K562 (cell line): ENCODE measurements around the gene ZBTB9. TPM values are rescaled to one million over a fixed set of nuclear protein-coding genes. Genes with fewer than 3 reads are reported as not detected.

ENCODE experiments used
- BRF1 ChIP-seq: IDR thresholded peaks from 3 replicates; pipeline ENCODE4 v1.6.1; 2011; ENCODE audit warnings: borderline replicate concordance, mild to moderate bottlenecking; ENCODE audit not compliant: insufficient read length; ENCODE audit errors: extremely low read depth
- ELF2 ChIP-seq: fragments of 250-450 bp; sonication (Bioruptor Pico); IDR thresholded peaks from 2 replicates; pipeline ENCODE4 v1.5.0; 2021; ENCODE audit warnings: mild to moderate bottlenecking
- FOXJ3 ChIP-seq: sonication (generic); formaldehyde crosslinking; IDR thresholded peaks from 2 replicates; pipeline ENCODE4 v1.4.0; 2020; ENCODE audit warnings: mild to moderate bottlenecking, missing genetic modification reagents
- FOXK1 ChIP-seq: sonication (generic); formaldehyde crosslinking; IDR thresholded peaks from 2 replicates; pipeline ENCODE4 v1.8.0; 2022; ENCODE audit warnings: missing genetic modification reagents, mild to moderate bottlenecking, borderline replicate concordance
- HDGF ChIP-seq: fragments of 450-650 bp; IDR thresholded peaks from 2 replicates; pipeline ENCODE4 v1.6.1; 2016
- HMG20A ChIP-seq: fragments of 450-650 bp; formaldehyde crosslinking; conservative IDR thresholded peaks from 2 replicates; pipeline ENCODE4 v1.4.0; 2020; ENCODE audit warnings: mild to moderate bottlenecking, mixed read lengths
- JUND ChIP-seq, 2 experiments: IDR thresholded peaks; 2 replicates in 1 of 2; 3 replicates in 1 of 2; pipeline ENCODE4 v1.6.1; 2011; ENCODE audit warnings: borderline replicate concordance in 2 of 2, low read depth in 2 of 2, low read length in 2 of 2, improper control_type of control experiment in 1 of 2, missing biosample characterization in 1 of 2, missing genetic modification characterization in 1 of 2, missing genetic modification reagents in 1 of 2
- MAFG ChIP-seq: fragments of 450-650 bp; conservative IDR thresholded peaks from 2 replicates; pipeline ENCODE4 v1.6.1; 2016; ENCODE audit warnings: missing genetic modification characterization, missing compliant biosample characterization
- MIER1 ChIP-seq: fragments of 450-650 bp; IDR thresholded peaks from 2 replicates; pipeline ENCODE4 v1.6.1; 2016; ENCODE audit warnings: antibody characterized with exemption, mild to moderate bottlenecking, low read depth
- MTA3 ChIP-seq: fragments of 450-650 bp; formaldehyde crosslinking; IDR thresholded peaks from 2 replicates; pipeline ENCODE4 v1.6.1; 2017; ENCODE audit warnings: mild to moderate bottlenecking, borderline replicate concordance
- NCOR1 ChIP-seq: fragments of 450-650 bp; IDR thresholded peaks from 2 replicates; pipeline ENCODE4 v1.6.1; 2016; ENCODE audit warnings: mild to moderate bottlenecking, moderate library complexity
- RNF2 ChIP-seq: sonication (generic); IDR thresholded peaks from 2 replicates; pipeline ENCODE4 v1.6.1; 2016
- SP1 ChIP-seq: sonication (generic); formaldehyde crosslinking; IDR thresholded peaks from 2 replicates; pipeline ENCODE4 v1.8.1; 2022; ENCODE audit warnings: mild to moderate bottlenecking, missing genetic modification reagents
- TCFL5 ChIP-seq: fragments of 250-450 bp; sonication (Bioruptor Pico); conservative IDR thresholded peaks from 2 replicates; pipeline ENCODE4 v1.6.1; 2021; ENCODE audit warnings: mild to moderate bottlenecking, moderate library complexity, matching md5 sums
- ZBTB7A ChIP-seq: IDR thresholded peaks from 2 replicates; pipeline ENCODE4 v1.6.1; 2011; ENCODE audit warnings: low read depth, mild to moderate bottlenecking, low read length, moderate library complexity, borderline replicate concordance; ENCODE audit not compliant: control insufficient read depth
- ZFX ChIP-seq: sonication (generic); formaldehyde crosslinking; IDR thresholded peaks from 2 replicates; pipeline ENCODE4 v1.8.0; 2022; ENCODE audit warnings: mild to moderate bottlenecking, missing genetic modification reagents, moderate library complexity
- ZNF232 ChIP-seq: sonication (generic); formaldehyde crosslinking; IDR thresholded peaks from 2 replicates; pipeline ENCODE4 v1.8.0; 2022; ENCODE audit warnings: mild to moderate bottlenecking, missing genetic modification reagents
- ZNF282 ChIP-seq: sonication (generic); formaldehyde crosslinking; IDR thresholded peaks from 2 replicates; pipeline ENCODE4 v1.8.1; 2023; ENCODE audit warnings: missing genetic modification reagents
- ZNF444 ChIP-seq: fragments of 250-450 bp; sonication (Bioruptor Pico); IDR thresholded peaks from 2 replicates; pipeline ENCODE4 v1.4.0; 2020; ENCODE audit warnings: mild to moderate bottlenecking, moderate library complexity
- ZNF740 ChIP-seq, 3 experiments: fragments of 200-800 bp in 1 of 3; sonication (Bioruptor generic) in 1 of 3; sonication (generic) in 1 of 3; formaldehyde crosslinking in 1 of 3; IDR thresholded peaks; 2 replicates each; pipeline versions ENCODE4 v1.6.1 to v1.8.0; 2016 to 2022; ENCODE audit warnings: mild to moderate bottlenecking in 2 of 3, missing compliant biosample characterization in 2 of 3, missing genetic modification characterization in 2 of 3, missing genetic modification reagents in 1 of 3
- polyA plus RNA-seq, 8 experiments: library from polyadenylated mRNA; depleted of rRNA in 4 of 8; stranded (reverse) in 5 of 8; unstranded in 3 of 8; fragments of >200 nt; fragmentation: Nextera tagmentation in 2 of 8; fragmentation: Illumina TruSeq in 1 of 8; extraction: Ambion mirVana in 2 of 8; extraction: Trizol in 1 of 8; gene quantifications; 2 replicates each; pipeline versions ENCODE4 v1.2.1 to v1.2.3, GENCODE V29; 2011 to 2014; ENCODE audit warnings: inconsistent platforms in 1 of 8, missing spikeins in 1 of 8
- total RNA-seq, 7 experiments: library from RNA; depleted of rRNA in 6 of 7; stranded (reverse); fragments of >200 nt in 6 of 7; fragmentation: Illumina TruSeq in 2 of 7; extraction: Trizol in 2 of 7; gene quantifications; 2 replicates each; pipeline versions ENCODE4 v1.2.1 to v1.2.3, GENCODE V29; 2011 to 2021; ENCODE audit warnings: low replicate concordance in 1 of 7
- TF ChIP-seq, protein P1 (sequence below), 2 experiments: IDR thresholded peaks in 1 of 2; conservative IDR thresholded peaks in 1 of 2; 2 replicates each; pipeline ENCODE4 v1.6.1; 2016; ENCODE audit warnings: low read depth in 2 of 2, mild to moderate bottlenecking in 1 of 2, missing compliant biosample characterization in 1 of 2, missing genetic modification characterization in 1 of 2, moderate library complexity in 1 of 2
- TF ChIP-seq, protein P2 (sequence below): fragments of 250-450 bp; sonication (Bioruptor Pico); IDR thresholded peaks from 2 replicates; pipeline ENCODE4 v1.8.0; 2021; ENCODE audit warnings: moderate library complexity, mild to moderate bottlenecking, inconsistent platforms

Gene ZBTB9
- total and polyA plus RNA-seq, 9 of the 15 experiments (the other 6 are each of a cell fraction or from before 2014, with no cell fraction given), result 1.9 to 19.5 (median 10.4) TPM

DNA sequence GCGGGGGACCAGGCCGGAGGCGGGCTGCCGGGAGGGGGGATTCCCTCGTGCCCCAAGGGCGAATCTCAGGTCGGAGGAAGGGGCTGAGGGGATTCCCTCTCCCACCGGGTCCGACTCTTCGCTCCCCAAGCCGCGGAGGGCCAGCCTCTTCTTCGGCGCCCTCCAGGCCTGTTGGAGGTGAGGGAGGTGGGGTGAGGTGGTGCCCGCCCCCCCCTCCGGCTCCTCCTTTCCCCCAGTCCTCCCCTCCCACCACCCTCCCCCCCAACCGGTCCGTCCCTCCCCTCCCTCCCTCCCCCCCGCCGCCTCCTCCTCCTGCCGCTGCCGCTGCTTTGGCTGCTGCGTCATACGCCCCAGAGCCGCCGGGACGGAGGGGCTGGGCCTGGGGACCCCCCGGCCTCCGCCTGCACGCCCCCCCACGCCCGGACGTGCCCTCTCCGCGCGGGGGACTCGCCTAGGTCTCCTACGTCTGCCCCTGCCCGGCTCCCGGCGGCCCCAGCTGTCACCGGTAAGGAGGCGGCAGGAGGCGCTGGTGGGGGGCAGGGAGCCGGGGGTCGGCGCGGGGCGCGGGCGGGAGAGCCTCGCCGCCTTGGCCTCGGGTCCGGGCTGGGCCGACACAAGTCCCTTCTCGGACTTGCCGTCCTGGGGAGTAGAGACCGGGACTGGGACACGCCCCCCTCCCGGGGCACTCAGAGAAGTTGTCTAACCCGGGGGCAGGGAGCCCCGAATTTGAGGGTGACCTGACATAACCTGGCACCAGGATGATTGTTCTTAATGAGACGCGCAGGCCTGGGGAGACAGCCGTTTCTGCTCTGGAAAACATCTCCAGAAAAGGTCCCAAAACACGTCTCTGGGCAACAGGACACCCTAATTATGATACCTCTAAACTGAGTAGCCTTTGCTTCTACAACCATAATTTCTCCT lies 43.4 kb upstream of the ZBTB9 start, which contains the start of gene PHF1 (continued):
- TF ChIP-seq, protein P1, sequence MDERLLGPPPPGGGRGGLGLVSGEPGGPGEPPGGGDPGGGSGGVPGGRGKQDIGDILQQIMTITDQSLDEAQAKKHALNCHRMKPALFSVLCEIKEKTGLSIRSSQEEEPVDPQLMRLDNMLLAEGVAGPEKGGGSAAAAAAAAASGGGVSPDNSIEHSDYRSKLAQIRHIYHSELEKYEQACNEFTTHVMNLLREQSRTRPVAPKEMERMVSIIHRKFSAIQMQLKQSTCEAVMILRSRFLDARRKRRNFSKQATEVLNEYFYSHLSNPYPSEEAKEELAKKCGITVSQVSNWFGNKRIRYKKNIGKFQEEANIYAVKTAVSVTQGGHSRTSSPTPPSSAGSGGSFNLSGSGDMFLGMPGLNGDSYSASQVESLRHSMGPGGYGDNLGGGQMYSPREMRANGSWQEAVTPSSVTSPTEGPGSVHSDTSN (CRISPR knock-in tag; IDR thresholded peaks at IDR 0.05; ENCODE audit: low read depth), result no peak
- TF ChIP-seq, protein P1 (tag; conservative IDR thresholded peaks at IDR 0.05; ENCODE audit: low read depth), result no peak
- TF ChIP-seq SP1, result no peak
- TF ChIP-seq MIER1, result no peak
- no peak for TF ChIP-seq ELF2 (CRISPR knock-in tag)
- TF ChIP-seq BRF1, result no peak
- TF ChIP-seq TCFL5, result no peak
- no peak for TF ChIP-seq FOXJ3
- TF ChIP-seq ZNF232, result no peak
- TF ChIP-seq ZBTB7A, result peak; percentile 96
- no peak for TF ChIP-seq HMG20A (CRISPR knock-in tag)
- peak; percentile 25; the same call in 1 of the 2 replicates for TF ChIP-seq NCOR1
- TF ChIP-seq, protein P2, sequence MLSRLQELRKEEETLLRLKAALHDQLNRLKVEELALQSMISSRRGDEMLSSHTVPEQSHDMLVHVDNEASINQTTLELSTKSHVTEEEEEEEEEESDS (CRISPR knock-in tag), result no peak
- TF ChIP-seq ZFX, result peak; percentile 66; the same call in 1 of the 2 replicates
- TF ChIP-seq RNF2, result 0 out of 2 replicates have a peak, but pooled peaks have one; percentile 18
- TF ChIP-seq ZNF740 (CRISPR knock-in tag; IDR thresholded peaks at IDR 0.05), result peak; percentile 93
- TF ChIP-seq ZNF740 (tag; IDR thresholded peaks at IDR 0.05), result peak in 1 of 2 experiments; percentile 98; a peak in 2 of 4 replicates
- TF ChIP-seq JUND (IDR thresholded peaks at IDR 0.05; ENCODE audit: borderline replicate concordance, low read depth, low read length), result 0 out of 2 replicates have a peak, but pooled peaks have one; percentile 16
- no peak for TF ChIP-seq JUND (tag; IDR thresholded peaks at IDR 0.05; ENCODE audit: borderline replicate concordance, low read depth, low read length)
- peak; percentile 53; the same call in 1 of the 2 replicates for TF ChIP-seq ZNF444 (CRISPR knock-in tag)
- no peak for TF ChIP-seq HDGF
- TF ChIP-seq MTA3, result 0 out of 2 replicates have a peak, but pooled peaks have one; percentile 29
- no peak for TF ChIP-seq FOXK1 (CRISPR knock-in tag)
- no peak for TF ChIP-seq ZNF282
- TF ChIP-seq MAFG (tag), result no peak
